WTC11 (cell line): Measurements from ENCODE around the gene PEAK1. TPM values are rescaled to one million over a fixed set of nuclear protein-coding genes. Genes with fewer than 3 reads are reported as not detected.

Experiments used
- ATAC-seq: fragments of 200-7000 bp; cut with Tn5 transposase; 2 replicates; pipeline ENCODE4 v1.10.0; 2021; ENCODE audit warnings: mild to moderate bottlenecking, moderate library complexity
- CTCF ChIA-PET: fragments of 300-600 bp; sonication (Branson Sonifier 250); formaldehyde crosslinking; loops from one replicate; lab custom pipeline; 2021; ENCODE audit warnings: antibody characterized with exemption; lab: Charles Lee
- POLR2A ChIA-PET: fragments of 350-600 bp; sonication (Branson Sonifier 250); formaldehyde crosslinking; loops from one replicate; lab custom pipeline; 2021; ENCODE audit warnings: antibody characterized with exemption; lab: Charles Lee
- DNase-seq: peaks from one replicate; pipeline ENCODE4 v3.0.0; 2021; ENCODE audit warnings: low spot score
- H3K27ac Mint-ChIP-seq: 2 replicates; pipeline ENCODE4 v1.8.0; 2021; ENCODE audit warnings: mixed read lengths
- H3K27me3 Mint-ChIP-seq: 2 replicates; pipeline ENCODE4 v1.8.0; 2021; ENCODE audit warnings: low read depth, mild to moderate bottlenecking, moderate library complexity, mixed read lengths
- H3K36me3 Mint-ChIP-seq: 2 replicates; pipeline ENCODE4 v1.8.0; 2021; ENCODE audit warnings: mixed read lengths
- H3K4me1 Mint-ChIP-seq: 2 replicates; pipeline ENCODE4 v1.8.0; 2022; ENCODE audit warnings: mixed read lengths
- H3K4me3 Mint-ChIP-seq: 2 replicates; pipeline ENCODE4 v1.8.0; 2021; ENCODE audit warnings: mild to moderate bottlenecking, moderate library complexity, mixed read lengths
- H3K9me3 Mint-ChIP-seq: 2 replicates; pipeline ENCODE4 v1.8.0; 2021; ENCODE audit warnings: mixed read lengths
- ETV6 ChIP-seq: sonication (generic); formaldehyde crosslinking; IDR thresholded peaks from 2 replicates; pipeline ENCODE4 v1.8.1; 2022; ENCODE audit warnings: mild to moderate bottlenecking, missing genetic modification reagents
- GABPB1 ChIP-seq: sonication (generic); formaldehyde crosslinking; IDR thresholded peaks from 2 replicates; pipeline ENCODE4 v1.8.1; 2023; ENCODE audit warnings: mild to moderate bottlenecking, missing genetic modification reagents
- JAZF1 ChIP-seq: fragments of 250-450 bp; sonication (Bioruptor Pico); IDR thresholded peaks from 2 replicates; pipeline ENCODE4 v1.9.0; 2021; ENCODE audit warnings: moderate library complexity, mild to moderate bottlenecking, inconsistent platforms
- KAT7 ChIP-seq: sonication (generic); formaldehyde crosslinking; IDR thresholded peaks from 2 replicates; pipeline ENCODE4 v1.8.1; 2023; ENCODE audit warnings: missing genetic modification reagents, mild to moderate bottlenecking, borderline replicate concordance
- NFYB ChIP-seq: sonication (generic); formaldehyde crosslinking; conservative IDR thresholded peaks from 2 replicates; pipeline ENCODE4 v1.8.0; 2022; ENCODE audit warnings: low read depth, missing genetic modification reagents
- NR3C1 ChIP-seq: sonication (generic); formaldehyde crosslinking; conservative IDR thresholded peaks from 2 replicates; pipeline ENCODE4 v1.8.1; 2023; ENCODE audit warnings: low read depth, mild to moderate bottlenecking, missing genetic modification reagents
- TCF7 ChIP-seq: sonication (generic); formaldehyde crosslinking; IDR thresholded peaks from 2 replicates; pipeline ENCODE4 v1.8.0; 2022; ENCODE audit warnings: mild to moderate bottlenecking, low read depth, missing genetic modification reagents, moderate library complexity
- TEAD1 ChIP-seq: sonication (generic); formaldehyde crosslinking; IDR thresholded peaks from 2 replicates; pipeline ENCODE4 v1.8.0; 2022; ENCODE audit warnings: mild to moderate bottlenecking, missing genetic modification reagents
- TP53 ChIP-seq: sonication (generic); formaldehyde crosslinking; IDR thresholded peaks from 2 replicates; pipeline ENCODE4 v1.8.1; 2023; ENCODE audit warnings: mild to moderate bottlenecking, missing genetic modification reagents
- ZNF232 ChIP-seq: sonication (generic); formaldehyde crosslinking; IDR thresholded peaks from 2 replicates; pipeline ENCODE4 v1.8.0; 2022; ENCODE audit warnings: mild to moderate bottlenecking, missing genetic modification reagents
- total RNA-seq: library from RNA; stranded (reverse); gene quantifications from 3 replicates; pipeline ENCODE4 v1.2.3, GENCODE V29; 2021
- TF ChIP-seq, protein P1 (sequence below): fragments of 250-450 bp; sonication (Bioruptor Pico); IDR thresholded peaks from 2 replicates; pipeline ENCODE4 v1.9.0; 2021; ENCODE audit warnings: moderate library complexity, mild to moderate bottlenecking, inconsistent platforms, borderline replicate concordance
- TF ChIP-seq, protein P2 (sequence below): fragments of 250-450 bp; sonication (Bioruptor Pico); IDR thresholded peaks from 2 replicates; pipeline ENCODE4 v1.9.0; 2021; ENCODE audit warnings: mild to moderate bottlenecking
- TF ChIP-seq, protein P3 (sequence below): sonication (generic); formaldehyde crosslinking; IDR thresholded peaks from 2 replicates; pipeline ENCODE4 v1.8.1; 2023; ENCODE audit warnings: mild to moderate bottlenecking, missing genetic modification reagents, moderate library complexity
- TF ChIP-seq, protein P4 (sequence below): fragments of 250-450 bp; sonication (Bioruptor Pico); conservative IDR thresholded peaks from 2 replicates; pipeline ENCODE4 v1.9.0; 2021; ENCODE audit warnings: mild to moderate bottlenecking
- TF ChIP-seq, protein P5 (sequence below): sonication (generic); formaldehyde crosslinking; conservative IDR thresholded peaks from 2 replicates; pipeline ENCODE4 v1.8.1; 2022; ENCODE audit warnings: mild to moderate bottlenecking, missing genetic modification reagents
- TF ChIP-seq, protein P6 (sequence below): sonication (generic); formaldehyde crosslinking; IDR thresholded peaks from 2 replicates; pipeline ENCODE4 v1.8.1; 2023; ENCODE audit warnings: mild to moderate bottlenecking, missing genetic modification reagents
- TF ChIP-seq, protein P7 (sequence below): sonication (generic); formaldehyde crosslinking; IDR thresholded peaks from 2 replicates; pipeline ENCODE4 v1.8.1; 2022; ENCODE audit warnings: low read depth, missing genetic modification reagents, borderline replicate concordance
- TF ChIP-seq, protein P8 (sequence below): fragments of 250-450 bp; sonication (Bioruptor Pico); IDR thresholded peaks from 2 replicates; pipeline ENCODE4 v1.9.0; 2021; ENCODE audit warnings: mild to moderate bottlenecking, borderline replicate concordance
- TF ChIP-seq, protein P9 (sequence below): sonication (generic); formaldehyde crosslinking; IDR thresholded peaks from 2 replicates; pipeline ENCODE4 v1.8.1; 2022; ENCODE audit warnings: missing genetic modification reagents, borderline replicate concordance

The PEAK1 gene
- total RNA-seq, 1 experiment from 2014 or later: 49.0 TPM

DNA sequence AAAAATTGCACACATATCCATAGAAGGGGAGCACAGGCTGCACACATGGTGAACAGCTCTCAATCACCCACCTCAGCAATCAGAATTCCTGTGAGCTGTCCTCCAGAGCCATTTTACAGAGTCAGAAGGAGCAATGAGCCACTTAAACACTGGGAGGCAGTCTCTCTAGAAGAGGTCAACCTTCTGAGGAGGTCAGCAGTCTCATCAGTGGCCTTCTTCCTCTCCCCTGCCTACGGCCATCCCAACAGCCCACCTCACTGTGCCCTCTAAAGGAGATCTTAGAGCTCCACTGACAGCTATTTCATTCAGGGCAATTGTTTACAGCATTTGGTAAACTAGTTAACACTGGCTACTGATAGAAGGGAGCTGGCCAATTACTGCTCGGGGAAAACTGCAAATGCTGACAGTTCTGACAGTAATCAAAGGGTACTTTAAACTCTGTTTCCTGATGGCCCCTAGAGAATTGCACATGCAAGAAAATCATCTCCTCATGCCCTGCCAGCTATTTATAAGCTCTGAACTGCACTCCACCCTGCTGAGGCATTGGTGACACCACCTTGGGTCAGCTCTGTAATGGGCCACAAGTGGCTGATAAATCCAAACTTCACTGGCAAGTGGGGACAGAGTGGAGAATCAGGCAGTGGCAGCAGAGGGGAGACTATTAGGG lies 306.9 kb downstream of the PEAK1 start (continued):
- no peak for TF ChIP-seq TEAD1
- TF ChIP-seq, protein P1, sequence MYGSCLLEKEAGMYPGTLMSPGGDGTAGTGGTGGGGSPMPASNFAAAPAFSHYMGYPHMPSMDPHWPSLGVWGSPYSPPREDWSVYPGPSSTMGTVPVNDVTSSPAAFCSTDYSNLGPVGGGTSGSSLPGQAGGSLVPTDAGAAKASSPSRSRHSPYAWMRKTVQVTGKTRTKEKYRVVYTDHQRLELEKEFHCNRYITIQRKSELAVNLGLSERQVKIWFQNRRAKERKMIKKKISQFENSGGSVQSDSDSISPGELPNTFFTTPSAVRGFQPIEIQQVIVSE (CRISPR knock-in tag): no peak
- TF ChIP-seq, protein P2, sequence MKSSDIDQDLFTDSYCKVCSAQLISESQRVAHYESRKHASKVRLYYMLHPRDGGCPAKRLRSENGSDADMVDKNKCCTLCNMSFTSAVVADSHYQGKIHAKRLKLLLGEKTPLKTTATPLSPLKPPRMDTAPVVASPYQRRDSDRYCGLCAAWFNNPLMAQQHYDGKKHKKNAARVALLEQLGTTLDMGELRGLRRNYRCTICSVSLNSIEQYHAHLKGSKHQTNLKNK (CRISPR knock-in tag): no peak
- TF ChIP-seq NFYB (CRISPR knock-in tag): no peak
- no peak for TF ChIP-seq ZNF232 (CRISPR knock-in tag)
- TF ChIP-seq, protein P3, sequence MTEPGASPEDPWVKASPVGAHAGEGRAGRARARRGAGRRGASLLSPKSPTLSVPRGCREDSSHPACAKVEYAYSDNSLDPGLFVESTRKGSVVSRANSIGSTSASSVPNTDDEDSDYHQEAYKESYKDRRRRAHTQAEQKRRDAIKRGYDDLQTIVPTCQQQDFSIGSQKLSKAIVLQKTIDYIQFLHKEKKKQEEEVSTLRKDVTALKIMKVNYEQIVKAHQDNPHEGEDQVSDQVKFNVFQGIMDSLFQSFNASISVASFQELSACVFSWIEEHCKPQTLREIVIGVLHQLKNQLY: no peak
- no peak for TF ChIP-seq KAT7
- no peak for TF ChIP-seq TCF7
- TF ChIP-seq, protein P4, sequence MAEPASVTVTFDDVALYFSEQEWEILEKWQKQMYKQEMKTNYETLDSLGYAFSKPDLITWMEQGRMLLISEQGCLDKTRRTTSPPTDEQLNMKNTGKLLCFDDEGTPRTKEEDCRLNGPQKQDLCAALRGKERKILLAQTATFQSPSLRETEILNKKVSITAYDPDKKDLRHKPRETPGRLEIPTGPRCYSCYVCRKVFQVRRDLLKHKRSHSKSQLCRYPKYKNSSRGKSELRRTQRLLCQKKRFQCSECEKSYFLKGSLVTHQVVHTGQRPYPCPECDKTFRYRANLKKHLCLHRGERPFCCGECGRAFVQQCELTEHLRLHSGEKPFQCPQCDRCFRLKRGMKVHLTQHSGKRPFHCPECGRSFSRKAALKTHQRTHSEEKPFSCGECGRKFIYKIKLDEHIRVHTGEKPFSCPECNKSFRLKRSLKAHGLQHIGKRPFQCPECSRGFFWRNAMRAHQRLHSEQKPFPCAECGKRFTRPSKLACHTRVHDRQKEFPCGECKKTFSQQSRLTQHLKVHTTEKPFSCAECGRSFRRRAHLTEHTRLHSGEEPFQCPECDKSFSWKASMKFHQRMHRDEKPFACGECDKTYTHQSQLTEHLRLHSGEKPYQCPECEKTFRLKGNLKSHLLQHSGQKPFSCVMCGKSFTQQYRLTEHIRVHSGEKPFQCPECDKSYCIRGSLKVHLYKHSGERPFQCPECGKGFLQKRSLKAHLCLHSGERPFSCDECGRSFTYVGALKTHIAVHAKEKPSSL: no peak
- TF ChIP-seq JAZF1 (CRISPR knock-in tag): no peak
- TF ChIP-seq, protein P5, sequence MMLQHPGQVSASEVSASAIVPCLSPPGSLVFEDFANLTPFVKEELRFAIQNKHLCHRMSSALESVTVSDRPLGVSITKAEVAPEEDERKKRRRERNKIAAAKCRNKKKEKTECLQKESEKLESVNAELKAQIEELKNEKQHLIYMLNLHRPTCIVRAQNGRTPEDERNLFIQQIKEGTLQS (CRISPR knock-in tag): no peak
- TF ChIP-seq NR3C1 (CRISPR knock-in tag): no peak
- TF ChIP-seq TP53 (CRISPR knock-in tag): no peak

DNA sequence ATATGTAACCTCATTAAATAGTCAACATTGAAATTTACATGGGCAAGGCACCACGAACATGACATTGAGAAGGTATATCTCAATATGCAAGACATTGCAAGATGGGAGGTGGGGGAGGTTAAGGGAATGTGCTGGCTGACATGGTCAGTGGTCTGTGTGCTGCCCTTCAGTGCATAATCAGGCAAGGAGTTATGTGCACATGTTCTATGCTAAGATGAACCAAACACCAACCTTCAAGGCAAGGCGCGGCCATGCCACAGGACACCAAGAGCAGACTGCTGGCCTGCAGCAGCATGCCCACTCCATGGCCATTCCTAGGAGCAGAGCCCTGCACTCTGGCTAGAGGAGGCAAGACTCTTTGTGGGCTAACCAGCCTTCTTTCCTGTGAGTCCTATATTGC lies 308.1 kb downstream of the PEAK1 start:
- Mint-ChIP-seq H3K9me3 (no peaks in the 10 kb centered on the region), H3K27me3 (no peaks in the 10 kb centered on the region), H3K4me3 (no peak overlapping the region), H3K27ac (no peak overlapping the region), H3K4me1 (peaks cover 10% of the 10 kb centered on the region), H3K36me3 (peaks cover 10% of the 10 kb centered on the region; the same call in 1 of the 2 replicates)
- ATAC-seq: no peak
- ChIA-PET POLR2A (no interaction called here), CTCF (no interaction called here)
- no peak for DNase-seq
- TF ChIP-seq, protein P6, sequence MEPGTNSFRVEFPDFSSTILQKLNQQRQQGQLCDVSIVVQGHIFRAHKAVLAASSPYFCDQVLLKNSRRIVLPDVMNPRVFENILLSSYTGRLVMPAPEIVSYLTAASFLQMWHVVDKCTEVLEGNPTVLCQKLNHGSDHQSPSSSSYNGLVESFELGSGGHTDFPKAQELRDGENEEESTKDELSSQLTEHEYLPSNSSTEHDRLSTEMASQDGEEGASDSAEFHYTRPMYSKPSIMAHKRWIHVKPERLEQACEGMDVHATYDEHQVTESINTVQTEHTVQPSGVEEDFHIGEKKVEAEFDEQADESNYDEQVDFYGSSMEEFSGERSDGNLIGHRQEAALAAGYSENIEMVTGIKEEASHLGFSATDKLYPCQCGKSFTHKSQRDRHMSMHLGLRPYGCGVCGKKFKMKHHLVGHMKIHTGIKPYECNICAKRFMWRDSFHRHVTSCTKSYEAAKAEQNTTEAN (CRISPR knock-in tag): no peak
- TF ChIP-seq GABPB1 (CRISPR knock-in tag): no peak
- TF ChIP-seq, protein P7, sequence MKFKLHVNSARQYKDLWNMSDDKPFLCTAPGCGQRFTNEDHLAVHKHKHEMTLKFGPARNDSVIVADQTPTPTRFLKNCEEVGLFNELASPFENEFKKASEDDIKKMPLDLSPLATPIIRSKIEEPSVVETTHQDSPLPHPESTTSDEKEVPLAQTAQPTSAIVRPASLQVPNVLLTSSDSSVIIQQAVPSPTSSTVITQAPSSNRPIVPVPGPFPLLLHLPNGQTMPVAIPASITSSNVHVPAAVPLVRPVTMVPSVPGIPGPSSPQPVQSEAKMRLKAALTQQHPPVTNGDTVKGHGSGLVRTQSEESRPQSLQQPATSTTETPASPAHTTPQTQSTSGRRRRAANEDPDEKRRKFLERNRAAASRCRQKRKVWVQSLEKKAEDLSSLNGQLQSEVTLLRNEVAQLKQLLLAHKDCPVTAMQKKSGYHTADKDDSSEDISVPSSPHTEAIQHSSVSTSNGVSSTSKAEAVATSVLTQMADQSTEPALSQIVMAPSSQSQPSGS (CRISPR knock-in tag): no peak
- TF ChIP-seq, protein P8, sequence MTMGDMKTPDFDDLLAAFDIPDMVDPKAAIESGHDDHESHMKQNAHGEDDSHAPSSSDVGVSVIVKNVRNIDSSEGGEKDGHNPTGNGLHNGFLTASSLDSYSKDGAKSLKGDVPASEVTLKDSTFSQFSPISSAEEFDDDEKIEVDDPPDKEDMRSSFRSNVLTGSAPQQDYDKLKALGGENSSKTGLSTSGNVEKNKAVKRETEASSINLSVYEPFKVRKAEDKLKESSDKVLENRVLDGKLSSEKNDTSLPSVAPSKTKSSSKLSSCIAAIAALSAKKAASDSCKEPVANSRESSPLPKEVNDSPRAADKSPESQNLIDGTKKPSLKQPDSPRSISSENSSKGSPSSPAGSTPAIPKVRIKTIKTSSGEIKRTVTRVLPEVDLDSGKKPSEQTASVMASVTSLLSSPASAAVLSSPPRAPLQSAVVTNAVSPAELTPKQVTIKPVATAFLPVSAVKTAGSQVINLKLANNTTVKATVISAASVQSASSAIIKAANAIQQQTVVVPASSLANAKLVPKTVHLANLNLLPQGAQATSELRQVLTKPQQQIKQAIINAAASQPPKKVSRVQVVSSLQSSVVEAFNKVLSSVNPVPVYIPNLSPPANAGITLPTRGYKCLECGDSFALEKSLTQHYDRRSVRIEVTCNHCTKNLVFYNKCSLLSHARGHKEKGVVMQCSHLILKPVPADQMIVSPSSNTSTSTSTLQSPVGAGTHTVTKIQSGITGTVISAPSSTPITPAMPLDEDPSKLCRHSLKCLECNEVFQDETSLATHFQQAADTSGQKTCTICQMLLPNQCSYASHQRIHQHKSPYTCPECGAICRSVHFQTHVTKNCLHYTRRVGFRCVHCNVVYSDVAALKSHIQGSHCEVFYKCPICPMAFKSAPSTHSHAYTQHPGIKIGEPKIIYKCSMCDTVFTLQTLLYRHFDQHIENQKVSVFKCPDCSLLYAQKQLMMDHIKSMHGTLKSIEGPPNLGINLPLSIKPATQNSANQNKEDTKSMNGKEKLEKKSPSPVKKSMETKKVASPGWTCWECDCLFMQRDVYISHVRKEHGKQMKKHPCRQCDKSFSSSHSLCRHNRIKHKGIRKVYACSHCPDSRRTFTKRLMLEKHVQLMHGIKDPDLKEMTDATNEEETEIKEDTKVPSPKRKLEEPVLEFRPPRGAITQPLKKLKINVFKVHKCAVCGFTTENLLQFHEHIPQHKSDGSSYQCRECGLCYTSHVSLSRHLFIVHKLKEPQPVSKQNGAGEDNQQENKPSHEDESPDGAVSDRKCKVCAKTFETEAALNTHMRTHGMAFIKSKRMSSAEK (CRISPR knock-in tag): no peak
- TF ChIP-seq, protein P9, sequence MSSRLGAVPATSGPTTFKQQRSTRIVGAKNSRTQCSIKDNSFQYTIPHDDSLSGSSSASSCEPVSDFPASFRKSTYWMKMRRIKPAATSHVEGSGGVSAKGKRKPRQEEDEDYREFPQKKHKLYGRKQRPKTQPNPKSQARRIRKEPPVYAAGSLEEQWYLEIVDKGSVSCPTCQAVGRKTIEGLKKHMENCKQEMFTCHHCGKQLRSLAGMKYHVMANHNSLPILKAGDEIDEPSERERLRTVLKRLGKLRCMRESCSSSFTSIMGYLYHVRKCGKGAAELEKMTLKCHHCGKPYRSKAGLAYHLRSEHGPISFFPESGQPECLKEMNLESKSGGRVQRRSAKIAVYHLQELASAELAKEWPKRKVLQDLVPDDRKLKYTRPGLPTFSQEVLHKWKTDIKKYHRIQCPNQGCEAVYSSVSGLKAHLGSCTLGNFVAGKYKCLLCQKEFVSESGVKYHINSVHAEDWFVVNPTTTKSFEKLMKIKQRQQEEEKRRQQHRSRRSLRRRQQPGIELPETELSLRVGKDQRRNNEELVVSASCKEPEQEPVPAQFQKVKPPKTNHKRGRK (CRISPR knock-in tag): no peak
- TF ChIP-seq ETV6 (CRISPR knock-in tag): no peak
